ENCODE data around the gene DNMT3A. TPM values are rescaled to one million over a fixed set of nuclear protein-coding genes. Genes with fewer than 3 reads are reported as not detected.
A peak's percentile ranks its signal among the peaks of the same experiment; 100 is the strongest.

The DNMT3A gene
- polyA plus RNA-seq, 3 donors = 77.2 to 91.0 (median 86.6) TPM

DNA sequence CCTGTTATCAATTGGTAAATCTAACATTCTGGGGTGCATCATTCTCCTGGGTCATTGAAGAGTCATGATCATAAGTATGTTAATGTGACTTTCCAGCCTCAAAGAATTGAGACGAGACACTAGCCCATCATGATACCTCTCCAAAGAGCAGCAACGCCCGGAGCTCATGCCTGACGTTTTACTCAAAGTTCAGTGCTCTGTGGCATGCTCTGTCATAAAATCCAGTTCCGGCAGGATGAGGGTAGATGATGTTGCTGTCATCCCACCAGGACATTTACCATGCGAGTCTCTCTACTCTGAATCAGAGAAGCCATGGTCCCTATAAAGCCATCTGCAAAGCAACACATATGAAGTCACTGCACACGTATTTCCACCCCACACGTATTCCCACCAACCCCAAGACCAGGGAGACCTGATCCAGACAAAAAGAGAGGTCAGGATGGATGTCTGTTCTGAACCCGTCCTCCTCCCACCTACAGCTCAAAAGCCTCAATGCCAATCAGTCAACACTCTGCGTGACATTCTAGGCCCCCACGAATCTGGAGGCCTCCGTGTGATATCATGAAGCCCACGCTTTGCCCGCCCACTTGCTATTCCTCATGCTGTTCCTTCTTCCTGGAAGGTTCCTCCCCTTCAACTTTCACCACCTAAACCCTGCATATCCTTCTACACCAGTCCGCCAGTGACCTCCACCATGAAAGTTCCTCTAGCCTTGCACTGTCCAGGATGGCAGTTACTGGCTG, 85.8 kb downstream of the DNMT3A start:
- no peak for DNase-seq (ENCODE audit: extremely low read depth in 1 of 11, low read depth in 9 of 11, low spot score in 4 of 11)

GRCh38 chr2:25254961-25255360, 86.8 kb downstream of the DNMT3A start:
- no peak for DNase-seq (ENCODE audit: extremely low read depth in 1 of 11, low read depth in 9 of 11, low spot score in 4 of 11)

- DNase-seq (ENCODE audit: extremely low read depth in 1 of 11, low read depth in 9 of 11, low spot score in 4 of 11) = no peak
Observed at GRCh38 chr2:25253153-25253626, 88.5 kb downstream of the DNMT3A start.

- DNase-seq (ENCODE audit: extremely low read depth in 1 of 11, low read depth in 9 of 11, low spot score in 4 of 11) = peak; percentile 78 to 94 (median 90)
Observed at GRCh38 chr2:25252291-25253152, 89.2 kb downstream of the DNMT3A start.

GRCh38 chr2:25251422-25252273, 90.1 kb downstream of the DNMT3A start:
- DNase-seq (ENCODE audit: extremely low read depth in 1 of 11, low read depth in 9 of 11, low spot score in 4 of 11) = peak in 1 of 11 donors; percentile 39

GRCh38 chr2:25251071-25251421, 90.7 kb downstream of the DNMT3A start:
- no peak for DNase-seq (ENCODE audit: extremely low read depth in 1 of 11, low read depth in 9 of 11, low spot score in 4 of 11)

DNA sequence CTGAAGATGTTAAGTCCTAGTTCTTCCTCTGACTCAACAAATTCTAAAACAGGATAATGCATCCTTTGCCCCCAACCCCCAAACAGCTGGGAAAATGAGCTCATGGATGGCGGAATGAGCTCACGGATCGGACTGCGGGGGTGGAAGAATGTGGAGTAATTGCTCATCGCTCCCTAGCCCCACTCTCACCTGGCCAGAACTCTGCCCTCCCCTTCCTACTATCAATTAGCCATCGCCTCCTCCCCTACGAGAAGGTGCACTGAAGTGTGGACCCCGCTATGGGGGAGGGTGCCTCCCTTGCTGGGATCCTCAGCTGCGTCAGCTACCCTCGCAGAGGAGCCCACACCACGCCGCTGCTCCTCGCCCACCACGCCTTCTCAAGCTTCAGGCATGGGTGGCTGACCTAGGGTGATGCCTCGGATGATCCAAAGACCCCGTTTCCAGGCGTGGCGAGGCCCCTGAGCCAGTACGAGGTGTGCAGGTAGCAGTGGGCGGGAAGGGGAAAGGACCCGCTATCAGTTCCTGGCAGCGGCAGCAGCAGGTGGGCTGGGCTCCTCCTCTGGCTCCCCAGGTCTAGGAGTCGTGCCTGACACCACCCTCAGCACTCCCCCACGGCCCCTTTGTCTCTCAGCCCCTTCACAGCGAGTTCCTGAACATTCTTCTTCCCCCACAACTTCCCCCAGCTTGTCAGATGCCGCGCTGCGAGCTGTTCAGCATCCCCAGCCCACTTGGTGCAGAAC, 91.2 kb downstream of the DNMT3A start:
- peak in 1 of 11 donors; percentile 53 for DNase-seq (ENCODE audit: extremely low read depth in 1 of 11, low read depth in 9 of 11, low spot score in 4 of 11)

- no peak for DNase-seq (ENCODE audit: extremely low read depth in 1 of 11, low read depth in 9 of 11, low spot score in 4 of 11)
Observed at GRCh38 chr2:25249785-25250184, 91.9 kb downstream of the DNMT3A start.

- DNase-seq (ENCODE audit: extremely low read depth in 1 of 11, low read depth in 9 of 11, low spot score in 4 of 11) = no peak
Observed at GRCh38 chr2:25247792-25248512, 93.8 kb downstream of the DNMT3A start.

DNA sequence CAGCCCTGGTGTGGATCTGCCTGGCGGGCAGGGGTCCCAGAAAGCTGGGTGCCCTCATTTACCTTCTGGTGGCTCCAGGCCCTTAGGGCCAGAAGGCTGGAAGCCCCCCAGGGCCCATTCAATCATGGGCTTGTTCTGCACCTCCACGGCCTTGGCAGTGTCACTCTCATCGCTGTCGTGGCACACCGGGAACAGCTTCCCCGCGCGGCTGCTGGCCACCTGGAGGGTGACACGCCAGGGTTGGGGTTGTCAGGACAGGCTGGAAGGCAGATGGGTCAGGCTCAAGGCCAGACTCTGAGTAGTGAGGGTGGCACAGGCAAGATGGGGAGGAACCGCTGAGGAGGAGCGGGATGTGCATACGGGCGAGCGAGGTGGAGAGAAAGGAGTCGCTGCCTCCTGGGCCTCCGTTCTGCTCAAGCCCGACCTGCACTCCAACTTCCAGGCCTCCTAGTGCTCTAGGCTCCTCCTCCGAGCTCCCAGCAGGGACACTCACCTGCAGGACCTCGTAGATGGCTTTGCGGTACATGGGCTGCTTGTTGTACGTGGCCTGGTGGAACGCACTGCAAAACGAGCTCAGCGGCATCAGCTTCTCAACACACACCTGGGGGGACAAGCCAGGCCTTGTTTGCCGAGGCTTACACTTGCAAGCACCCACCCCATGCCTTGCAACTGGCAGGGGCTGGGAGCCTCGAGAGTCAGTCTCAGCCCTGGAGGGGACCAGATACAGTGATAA, 95.0 kb downstream of the DNMT3A start:
- no peak for DNase-seq (ENCODE audit: extremely low read depth in 1 of 11, low read depth in 9 of 11, low spot score in 4 of 11)

- DNase-seq (ENCODE audit: extremely low read depth in 1 of 11, low read depth in 9 of 11, low spot score in 4 of 11) = no peak
Observed at GRCh38 chr2:25246001-25246400, 95.7 kb downstream of the DNMT3A start.

- no peak for DNase-seq (ENCODE audit: extremely low read depth in 1 of 11, low read depth in 9 of 11, low spot score in 4 of 11)
Observed at GRCh38 chr2:25245141-25245540, 96.6 kb downstream of the DNMT3A start.

DNA sequence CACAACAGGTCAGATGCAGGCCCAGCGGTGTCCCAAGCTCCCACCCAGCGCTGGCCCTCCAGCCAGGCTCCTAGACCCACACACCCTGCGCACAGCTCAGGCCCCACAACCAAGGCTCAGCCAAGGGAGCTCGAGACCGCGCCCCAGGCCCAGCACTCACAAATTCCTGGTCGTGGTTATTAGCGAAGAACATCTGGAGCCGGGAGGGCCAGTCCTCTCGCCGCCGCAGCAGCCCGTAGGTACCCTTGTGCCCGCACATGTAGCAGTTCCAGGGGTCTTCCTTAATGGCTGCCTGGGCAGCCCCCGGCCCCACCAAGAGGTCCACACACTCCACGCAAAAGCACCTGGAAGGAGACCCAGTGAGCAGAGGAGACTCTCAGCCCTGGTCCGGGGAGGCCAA, 97.7 kb downstream of the DNMT3A start:
- DNase-seq (ENCODE audit: extremely low read depth in 1 of 11, low read depth in 9 of 11, low spot score in 4 of 11) = no peak

DNA sequence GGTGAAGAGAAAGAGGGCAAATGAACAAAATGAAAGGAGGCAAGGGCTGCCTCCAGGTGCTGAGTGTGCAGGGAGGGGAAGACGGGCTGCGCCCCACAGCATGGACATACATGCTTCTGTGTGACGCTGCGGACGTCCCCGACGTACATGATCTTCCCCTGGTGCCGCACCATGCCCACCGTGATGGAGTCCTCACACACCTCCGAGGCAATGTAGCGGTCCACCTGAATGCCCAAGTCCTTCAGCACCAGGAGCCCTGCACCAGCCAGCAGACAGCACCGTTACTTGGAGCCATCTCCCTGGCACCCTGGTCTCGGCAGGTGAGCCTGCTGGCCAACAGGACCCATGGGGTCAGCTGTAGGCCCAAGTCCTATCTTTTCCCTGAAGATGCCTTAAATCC, 100.3 kb downstream of the DNMT3A start:
- no peak for DNase-seq (ENCODE audit: extremely low read depth in 1 of 11, low read depth in 9 of 11, low spot score in 4 of 11)

GRCh38 chr2:25240636-25241035, 101.1 kb downstream of the DNMT3A start:
- DNase-seq (ENCODE audit: extremely low read depth in 1 of 11, low read depth in 9 of 11, low spot score in 4 of 11) = no peak

- no peak for DNase-seq (ENCODE audit: extremely low read depth in 1 of 11, low read depth in 9 of 11, low spot score in 4 of 11)
Observed at GRCh38 chr2:25238920-25239319, 102.8 kb downstream of the DNMT3A start.

DNA sequence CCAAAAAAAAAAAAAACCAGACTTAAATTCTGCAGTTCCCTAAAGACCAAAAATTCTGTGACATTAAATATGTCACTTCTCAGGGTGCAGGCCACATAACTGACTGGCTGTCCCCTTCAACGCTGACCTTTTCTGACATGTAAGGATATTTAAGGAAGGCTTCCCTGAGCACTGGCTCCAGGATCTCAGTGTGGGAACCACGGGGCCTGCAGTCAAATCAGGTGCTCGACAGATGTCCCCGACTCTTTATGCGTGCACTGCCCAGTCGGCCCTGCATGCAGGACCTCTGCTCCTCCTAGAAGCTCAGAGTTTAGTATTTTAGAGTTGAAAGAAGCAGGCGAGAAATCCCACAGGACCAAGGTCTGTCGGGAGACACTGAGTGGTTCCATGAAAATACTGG, 104.0 kb downstream of the DNMT3A start:
- no peak for DNase-seq (ENCODE audit: extremely low read depth in 1 of 11, low read depth in 9 of 11, low spot score in 4 of 11)
